ENCODE data around the gene DPF1.
"Not testable (repeated sequence)": the region's sequence is repeated elsewhere in the genome, so short reads cannot be mapped to it uniquely, and the experiment has no call there.

The DPF1 gene

GRCh38 chr19:38228491-38229439 is 4.7 kb upstream of the DPF1 start:
- Histone ChIP-seq H3K9me3 (replicated peaks; ENCODE audit: low read length) (no peaks in the 10 kb centered on the region), H3K4me2 (ENCODE audit: low read length) (peak overlapping the region; percentile 97), H3K36me3 (ENCODE audit: insufficient read depth, low read length) (no peaks in the 10 kb centered on the region), H3K4me1 (ENCODE audit: control insufficient read depth, insufficient read depth, low read length) (peaks cover 9% of the 10 kb centered on the region), H3K4me3 (ENCODE audit: low read length) (peak overlapping the region; percentile 74), H3K27me3 (ENCODE audit: control insufficient read depth, insufficient read depth, low read length) (no peaks in the 10 kb centered on the region), H3K9ac (ENCODE audit: low read depth, low read length) (peak overlapping the region; percentile 70)

GRCh38 chr19:38228005-38228377 is 4.0 kb upstream of the DPF1 start:
- peaks cover 9% of the 10 kb centered on the region for H3K4me1 ChIP-seq (ENCODE audit: control insufficient read depth, insufficient read depth, low read length)
- H3K4me2 ChIP-seq (ENCODE audit: low read length), result no peak overlapping the region
- H3K9ac ChIP-seq (ENCODE audit: low read depth, low read length), result no peak overlapping the region
- H3K9me3 ChIP-seq (replicated peaks; ENCODE audit: low read length), result no peaks in the 10 kb centered on the region
- H3K4me3 ChIP-seq (ENCODE audit: low read length), result no peak overlapping the region
- no peaks in the 10 kb centered on the region for H3K27me3 ChIP-seq (ENCODE audit: control insufficient read depth, insufficient read depth, low read length)
- H3K36me3 ChIP-seq (ENCODE audit: insufficient read depth, low read length), result no peaks in the 10 kb centered on the region

- no peaks in the 10 kb centered on the region for H3K9me3 ChIP-seq (replicated peaks; ENCODE audit: low read length)
- H3K27me3 ChIP-seq (ENCODE audit: control insufficient read depth, insufficient read depth, low read length), result no peaks in the 10 kb centered on the region
- no peak overlapping the region for H3K9ac ChIP-seq (ENCODE audit: low read depth, low read length)
- no peaks in the 10 kb centered on the region for H3K36me3 ChIP-seq (ENCODE audit: insufficient read depth, low read length)
- no peak overlapping the region for H3K4me2 ChIP-seq (ENCODE audit: low read length)
- H3K4me1 ChIP-seq (ENCODE audit: control insufficient read depth, insufficient read depth, low read length), result peaks cover 9% of the 10 kb centered on the region
- no peak overlapping the region for H3K4me3 ChIP-seq (ENCODE audit: low read length)
Observed at GRCh38 chr19:38227287-38228004, 3.4 kb upstream of the DPF1 start.

- H3K9ac ChIP-seq (ENCODE audit: low read depth, low read length); H3K4me3 ChIP-seq (ENCODE audit: low read length); H3K4me2 ChIP-seq (ENCODE audit: low read length); H3K9me3 ChIP-seq (replicated peaks; ENCODE audit: low read length); H3K27me3 ChIP-seq (ENCODE audit: control insufficient read depth, insufficient read depth, low read length); H3K36me3 ChIP-seq (ENCODE audit: insufficient read depth, low read length); H3K4me1 ChIP-seq (ENCODE audit: control insufficient read depth, insufficient read depth, low read length): not testable (repeated sequence)
Observed at GRCh38 chr19:38224863-38225218, 819 bp upstream of the DPF1 start.

GRCh38 chr19:38223617-38224013 is 407 bp downstream of the DPF1 start:
- Histone ChIP-seq H3K9me3 (replicated peaks; ENCODE audit: low read length) (no peaks in the 10 kb centered on the region), H3K27me3 (ENCODE audit: control insufficient read depth, insufficient read depth, low read length) (no peaks in the 10 kb centered on the region), H3K4me2 (ENCODE audit: low read length) (peak overlapping the region; percentile 95), H3K4me3 (ENCODE audit: low read length) (peak overlapping the region; percentile 73), H3K9ac (ENCODE audit: low read depth, low read length) (peak overlapping the region; percentile 46), H3K4me1 (ENCODE audit: control insufficient read depth, insufficient read depth, low read length) (peaks cover 4% of the 10 kb centered on the region), H3K36me3 (ENCODE audit: insufficient read depth, low read length) (no peaks in the 10 kb centered on the region)

- peaks cover 4% of the 10 kb centered on the region for H3K36me3 ChIP-seq (ENCODE audit: insufficient read depth, low read length)
- no peak overlapping the region for H3K9ac ChIP-seq (ENCODE audit: low read depth, low read length)
- H3K4me3 ChIP-seq (ENCODE audit: low read length), result peak overlapping the region; percentile 73
- H3K27me3 ChIP-seq (ENCODE audit: control insufficient read depth, insufficient read depth, low read length), result no peaks in the 10 kb centered on the region
- H3K4me1 ChIP-seq (ENCODE audit: control insufficient read depth, insufficient read depth, low read length), result peaks cover 3% of the 10 kb centered on the region
- H3K9me3 ChIP-seq (replicated peaks; ENCODE audit: low read length), result no peaks in the 10 kb centered on the region
- peak overlapping the region; percentile 95 for H3K4me2 ChIP-seq (ENCODE audit: low read length)
Observed at GRCh38 chr19:38223119-38223523, 901 bp downstream of the DPF1 start.

GRCh38 chr19:38221919-38222830 is 1.8 kb downstream of the DPF1 start:
- H3K27me3 ChIP-seq (ENCODE audit: control insufficient read depth, insufficient read depth, low read length), result no peaks in the 10 kb centered on the region
- peaks cover 5% of the 10 kb centered on the region for H3K36me3 ChIP-seq (ENCODE audit: insufficient read depth, low read length)
- no peak overlapping the region for H3K4me2 ChIP-seq (ENCODE audit: low read length)
- H3K4me3 ChIP-seq (ENCODE audit: low read length), result no peak overlapping the region
- no peaks in the 10 kb centered on the region for H3K4me1 ChIP-seq (ENCODE audit: control insufficient read depth, insufficient read depth, low read length)
- no peak overlapping the region for H3K9ac ChIP-seq (ENCODE audit: low read depth, low read length)
- H3K9me3 ChIP-seq (replicated peaks; ENCODE audit: low read length), result no peaks in the 10 kb centered on the region

- Histone ChIP-seq H3K4me3 (ENCODE audit: low read length) (no peak overlapping the region), H3K27me3 (ENCODE audit: control insufficient read depth, insufficient read depth, low read length) (no peaks in the 10 kb centered on the region), H3K4me1 (ENCODE audit: control insufficient read depth, insufficient read depth, low read length) (peaks cover 7% of the 10 kb centered on the region), H3K36me3 (ENCODE audit: insufficient read depth, low read length) (peaks cover 5% of the 10 kb centered on the region), H3K9ac (ENCODE audit: low read depth, low read length) (no peak overlapping the region), H3K9me3 (replicated peaks; ENCODE audit: low read length) (no peaks in the 10 kb centered on the region), H3K4me2 (ENCODE audit: low read length) (no peak overlapping the region)
Observed at GRCh38 chr19:38221421-38221820, 2.6 kb downstream of the DPF1 start.

GRCh38 chr19:38219221-38219620 is 4.8 kb downstream of the DPF1 start:
- Histone ChIP-seq H3K27me3 (ENCODE audit: control insufficient read depth, insufficient read depth, low read length) (no peaks in the 10 kb centered on the region), H3K4me3 (ENCODE audit: low read length) (no peak overlapping the region), H3K4me2 (ENCODE audit: low read length) (no peak overlapping the region), H3K9me3 (replicated peaks; ENCODE audit: low read length) (no peaks in the 10 kb centered on the region), H3K36me3 (ENCODE audit: insufficient read depth, low read length) (peaks cover 5% of the 10 kb centered on the region), H3K4me1 (ENCODE audit: control insufficient read depth, insufficient read depth, low read length) (peaks cover 12% of the 10 kb centered on the region), H3K9ac (ENCODE audit: low read depth, low read length) (no peak overlapping the region)

- Histone ChIP-seq H3K9me3 (replicated peaks; ENCODE audit: low read length) (no peaks in the 10 kb centered on the region), H3K9ac (ENCODE audit: low read depth, low read length) (no peak overlapping the region), H3K4me3 (ENCODE audit: low read length) (no peak overlapping the region), H3K27me3 (ENCODE audit: control insufficient read depth, insufficient read depth, low read length) (no peaks in the 10 kb centered on the region), H3K36me3 (ENCODE audit: insufficient read depth, low read length) (peaks cover 5% of the 10 kb centered on the region), H3K4me1 (ENCODE audit: control insufficient read depth, insufficient read depth, low read length) (peaks cover 22% of the 10 kb centered on the region), H3K4me2 (ENCODE audit: low read length) (no peak overlapping the region)
Observed at GRCh38 chr19:38218204-38218603, 5.8 kb downstream of the DPF1 start.
